Kidney epithelial cell (primary cell): ENCODE data around the gene CHST15. TPM values are rescaled to one million over a fixed set of nuclear protein-coding genes. Genes with fewer than 3 reads are reported as not detected.

Experiments used
- DNase-seq: peaks from one replicate; pipeline ENCODE4 v3.0.0-alpha.2; 2010; ENCODE audit warnings: low read depth
- H3K27me3 ChIP-seq: 2 replicates; pipeline ENCODE4 v1.6.0; 2011; ENCODE audit warnings: low read length; ENCODE audit not compliant: control insufficient read depth, insufficient read depth
- H3K36me3 ChIP-seq: 2 replicates; pipeline ENCODE4 v1.5.1; 2011; ENCODE audit warnings: low read length; ENCODE audit not compliant: control insufficient read depth, insufficient read depth
- H3K4me3 ChIP-seq: 2 replicates; pipeline ENCODE4 v1.5.1; 2011; ENCODE audit warnings: low read depth, mild to moderate bottlenecking, control low read depth, low read length
- CTCF ChIP-seq: IDR thresholded peaks from 2 replicates; pipeline ENCODE4 v1.5.1; 2011; ENCODE audit warnings: mild to moderate bottlenecking, moderate library complexity, low read length, control low read depth, inconsistent platforms; ENCODE audit not compliant: insufficient read depth, poor library complexity, severe bottlenecking
- total RNA-seq: library from RNA; depleted of rRNA; stranded (reverse); fragments of >200 nt; gene quantifications from 2 replicates; pipeline ENCODE4 v1.2.3, GENCODE V29; 2015

The CHST15 gene
- total RNA-seq, 1 donor from 2014 or later: 18.1 TPM

DNA sequence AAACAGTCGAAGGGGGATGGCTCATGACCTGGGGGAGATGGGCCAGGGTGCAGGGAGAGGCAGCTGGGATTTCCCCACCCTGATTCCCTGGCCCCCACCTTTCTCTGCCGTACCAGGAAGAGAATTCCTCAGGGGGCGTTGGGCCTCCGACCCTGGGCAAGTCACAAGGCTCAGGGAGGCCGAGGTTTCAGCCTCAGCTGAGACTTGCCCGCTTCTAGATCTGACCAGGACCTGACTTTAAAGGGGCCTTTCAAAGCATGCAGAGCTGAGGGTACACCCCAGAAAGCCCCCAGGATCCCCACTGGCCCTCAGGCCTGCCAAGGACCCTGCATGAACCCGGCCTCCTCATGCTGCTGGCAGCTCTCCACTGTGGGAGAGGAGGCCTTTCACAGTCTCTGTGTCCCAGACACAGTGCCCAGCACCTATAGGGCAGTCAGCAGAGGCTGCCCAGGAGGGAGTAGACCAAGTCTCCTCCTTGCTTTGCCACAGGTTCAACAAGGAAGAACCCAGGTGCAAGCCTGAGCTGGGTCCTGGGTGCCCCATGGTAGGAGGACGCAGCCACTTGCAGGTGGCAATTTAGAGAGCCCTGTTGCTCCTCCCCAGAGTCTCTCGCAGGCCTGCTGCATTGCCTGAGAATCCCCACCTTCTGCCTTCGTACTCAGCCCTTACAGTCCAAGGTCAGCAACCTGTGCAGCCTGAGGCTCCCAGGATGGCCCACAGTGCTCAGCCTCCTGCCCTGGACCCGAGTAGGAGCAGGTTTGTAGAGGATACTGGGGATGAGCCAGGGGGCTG, 89.3 kb downstream of the CHST15 start:
- TF ChIP-seq CTCF: no peak
- no peak for DNase-seq
- H3K36me3 ChIP-seq: peaks cover 2% of the 10 kb centered on the region
- no peak overlapping the region for H3K4me3 ChIP-seq
- no peaks in the 10 kb centered on the region for H3K27me3 ChIP-seq

DNA sequence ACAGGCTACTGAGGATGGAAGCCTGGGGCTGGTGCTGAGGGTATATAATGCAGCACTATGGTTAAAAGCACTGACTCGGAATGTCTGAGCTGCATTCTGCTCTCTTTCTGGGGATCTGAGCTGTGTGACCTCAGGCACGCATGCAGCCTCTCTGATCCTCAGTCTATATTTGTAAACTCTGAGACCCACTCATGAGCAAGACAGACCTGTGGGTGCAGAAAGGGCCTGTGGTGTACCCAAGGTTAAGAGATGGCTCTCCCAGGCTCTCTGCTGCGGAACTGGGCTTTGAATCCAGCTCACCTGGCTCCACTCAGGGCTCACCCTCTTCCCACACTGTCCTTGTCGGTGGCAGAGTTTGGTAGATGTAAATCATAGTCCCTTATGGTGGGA, 89.9 kb downstream of the CHST15 start:
- H3K4me3 ChIP-seq: no peak overlapping the region
- peaks cover 2% of the 10 kb centered on the region for H3K36me3 ChIP-seq
- no peak for DNase-seq
- TF ChIP-seq CTCF: no peak
- no peaks in the 10 kb centered on the region for H3K27me3 ChIP-seq

- DNase-seq: no peak
- no peak for TF ChIP-seq CTCF
- H3K36me3 ChIP-seq: peaks cover 1% of the 10 kb centered on the region
- no peaks in the 10 kb centered on the region for H3K27me3 ChIP-seq
- no peak overlapping the region for H3K4me3 ChIP-seq
Observed at GRCh38 chr10:124003070-124003419, 90.4 kb downstream of the CHST15 start.

DNA sequence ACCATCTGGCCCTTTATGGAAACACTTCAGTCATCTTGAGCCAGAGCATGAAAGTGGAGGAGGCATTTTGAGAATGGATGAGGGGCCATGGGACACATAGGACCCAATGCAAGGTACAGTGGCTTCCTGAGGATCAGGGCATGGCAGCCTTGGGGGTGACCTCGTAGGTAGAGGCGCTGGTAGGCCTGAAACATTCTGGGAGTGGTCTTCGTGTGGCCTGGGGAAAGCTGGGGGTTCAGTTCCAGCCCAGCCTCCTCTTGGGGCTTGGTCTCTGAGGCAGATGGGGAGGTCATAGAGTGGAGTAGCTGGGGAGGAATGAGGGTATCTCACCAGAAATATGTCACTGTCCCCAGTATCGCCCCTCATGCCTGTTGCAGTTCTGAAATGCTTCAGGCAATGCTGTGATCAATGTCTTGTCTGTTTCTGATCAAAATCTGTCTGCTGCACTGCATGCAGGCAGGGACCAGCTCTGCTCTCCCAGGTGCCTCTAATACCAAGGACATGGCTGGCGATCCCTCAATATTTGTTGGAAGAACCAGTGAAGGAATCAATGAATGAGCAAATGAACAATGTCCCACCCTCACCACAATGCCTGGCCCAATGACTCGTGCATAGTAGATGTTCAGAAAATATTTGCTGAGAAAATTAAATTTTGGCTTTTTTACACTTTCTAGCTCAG, 90.9 kb downstream of the CHST15 start:
- no peak for TF ChIP-seq CTCF
- Histone ChIP-seq H3K36me3 (peaks cover 1% of the 10 kb centered on the region), H3K4me3 (no peak overlapping the region), H3K27me3 (no peaks in the 10 kb centered on the region)
- no peak for DNase-seq

GRCh38 chr10:124001391-124002148, 91.8 kb downstream of the CHST15 start:
- Histone ChIP-seq H3K36me3 (no peaks in the 10 kb centered on the region), H3K27me3 (no peaks in the 10 kb centered on the region), H3K4me3 (no peak overlapping the region)
- DNase-seq: no peak
- TF ChIP-seq CTCF: no peak
